Effector CD8-positive, alpha-beta T cell (primary cell): ENCODE measurements around the gene PRCP.

Source experiments
- DNase-seq: peaks from one replicate; lab custom pipeline; 2025; lab: John Stamatoyannopoulos, UW

Gene PRCP

GRCh38 chr11:82831364-82831763, 68.9 kb downstream of the PRCP start:
- no peak for DNase-seq

GRCh38 chr11:82830746-82831145, 69.5 kb downstream of the PRCP start:
- DNase-seq: no peak

- DNase-seq: no peak
Observed at GRCh38 chr11:82829101-82829500, 71.1 kb downstream of the PRCP start.

- DNase-seq: no peak
Observed at GRCh38 chr11:82828472-82828871, 71.8 kb downstream of the PRCP start.

- no peak for DNase-seq
Observed at GRCh38 chr11:82826526-82826925, 73.7 kb downstream of the PRCP start.

GRCh38 chr11:82823647-82824619, 76.3 kb downstream of the PRCP start:
- DNase-seq: no peak

- DNase-seq: no peak
Observed at GRCh38 chr11:82818409-82819043, 81.7 kb downstream of the PRCP start.

GRCh38 chr11:82815406-82815805, 84.8 kb downstream of the PRCP start:
- no peak for DNase-seq

- DNase-seq: no peak
Observed at GRCh38 chr11:82814379-82814778, 85.9 kb downstream of the PRCP start.

- DNase-seq: no peak
Observed at GRCh38 chr11:82811369-82811768, 88.9 kb downstream of the PRCP start.

GRCh38 chr11:82810738-82811137, 89.5 kb downstream of the PRCP start:
- no peak for DNase-seq

- DNase-seq: no peak
Observed at GRCh38 chr11:82810326-82810725, 89.9 kb downstream of the PRCP start.

- DNase-seq: no peak
Observed at GRCh38 chr11:82807646-82808045, 92.6 kb downstream of the PRCP start.

GRCh38 chr11:82802710-82803109, 97.5 kb downstream of the PRCP start:
- DNase-seq: no peak

GRCh38 chr11:82796998-82797961, 103.0 kb downstream of the PRCP start:
- no peak for DNase-seq

GRCh38 chr11:82794490-82794889, 105.7 kb downstream of the PRCP start:
- DNase-seq: no peak

- DNase-seq: no peak
Observed at GRCh38 chr11:82792822-82793569, 107.2 kb downstream of the PRCP start.

GRCh38 chr11:82792319-82792718, 107.9 kb downstream of the PRCP start:
- DNase-seq: no peak

- DNase-seq: no peak
Observed at GRCh38 chr11:82791779-82792178, 108.5 kb downstream of the PRCP start.

- no peak for DNase-seq
Observed at GRCh38 chr11:82790723-82791484, 109.3 kb downstream of the PRCP start.

GRCh38 chr11:82787981-82788380, 112.2 kb downstream of the PRCP start:
- DNase-seq: no peak
